Ovary (tissue), 9 donors: ENCODE data around the gene MESD. TPM values are rescaled to one million over a fixed set of nuclear protein-coding genes. Genes with fewer than 3 reads are reported as not detected.

Experiments used
- DNase-seq, 5 donors: peaks; one replicate each; pipeline ENCODE4 v3.0.0-alpha.2; 2019 to 2020
- H3K27ac ChIP-seq, 2 donors: fragments of 200-600 bp; one replicate each; pipeline versions ENCODE4 v1.5.1 to v1.8.0; 2019 to 2022
- H3K27me3 ChIP-seq: fragments of 200-600 bp; one replicate; pipeline ENCODE4 v1.8.0; 2022
- H3K36me3 ChIP-seq: fragments of 200-600 bp; sonication (generic); one replicate; pipeline ENCODE4 v1.5.1; 2019
- H3K4me1 ChIP-seq: one replicate; pipeline ENCODE4 v1.8.1; 2013; ENCODE audit warnings: mild to moderate bottlenecking, moderate library complexity; ENCODE audit not compliant: insufficient read depth
- H3K4me3 ChIP-seq: fragments of 200-600 bp; sonication (generic); one replicate; pipeline ENCODE4 v1.5.1; 2017
- H3K9me3 ChIP-seq, 2 donors: fragments of 200-600 bp in 1 of 2; sonication (generic) in 1 of 2; one replicate each; pipeline versions ENCODE4 v1.5.1 to v1.8.1; 2013 to 2019; ENCODE audit warnings: mild to moderate bottlenecking in 1 of 2, moderate library complexity in 1 of 2
- CTCF ChIP-seq, 3 donors: fragments of 450-650 bp in 2 of 3; fragments of 200-600 bp in 1 of 3; IDR thresholded peaks; one replicate each; pipeline versions ENCODE4 v1.5.1 to v1.8.0; 2016 to 2022; ENCODE audit warnings: antibody characterized with exemption in 3 of 3, mild to moderate bottlenecking in 1 of 3
- EP300 ChIP-seq: sonication (generic); formaldehyde crosslinking; IDR thresholded peaks from one replicate; pipeline ENCODE4 v1.6.1; 2017; ENCODE audit warnings: antibody characterized with exemption
- POLR2A ChIP-seq: fragments of 450-650 bp; IDR thresholded peaks from one replicate; pipeline ENCODE4 v1.6.1; 2017; ENCODE audit warnings: antibody characterized with exemption, mild to moderate bottlenecking, moderate library complexity
- WGBS, 3 donors: extraction: QIAGEN DNeasy Blood & Tissue Kit in 1 of 3; methylation state at CpG; one replicate each; pipeline versions ENCODE4 v1.1.5 to v1.1.7; 2013 to 2017; 5-methylcytosine and 5-hydroxymethylcytosine counted together
- intact Hi-C, 4 donors: fragments of 100-400 bp; cut with DNase I; formaldehyde crosslinking; loops; one replicate each; pipeline versions ENCODE4 v1.11.0 to v1.15.1; 2022 to 2023
- polyA plus RNA-seq, 2 donors: library from polyadenylated mRNA; stranded (reverse); fragments of 200-250 nt in 1 of 2; fragments of 350-450 nt in 1 of 2; fragmentation: Illumina TruSeq in 1 of 2; extraction: RNeasy Lipid Tissue Mini Kit (QIAGEN cat#74804) in 1 of 2; gene quantifications; one replicate each; pipeline ENCODE4 v1.2.3, GENCODE V29; 2013 to 2014
- total RNA-seq, 7 donors: library from RNA; depleted of rRNA in 2 of 7; stranded (reverse); fragments of >200 nt in 2 of 7; fragmentation: NEBNext Ultra II Directional in 3 of 7; extraction: Animal tissue kit (Norgen Biotek cat#: 25700) in 3 of 7; gene quantifications; one replicate each; pipeline versions ENCODE4 v1.1.0 to v1.2.4, GENCODE V29; 2016 to 2023
- donor health status: DM: no; HTN: no; CAD: no; lungs with moderate emphysema.
- donor health status: DM: no; HTN: no; CAD: no.
- donor health status: Bipolar disorder and iron deficiency.
- donor health status: DM: yes; HTN: yes; CAD: no.
- donor health status: DM: no; HTN: no; CAD: no.
- donor health status: DM: yes; HTN: yes; CAD: no.

Gene MESD
- total and polyA plus RNA-seq, 9 donors, result 18.0 to 34.8 (median 29.3) TPM

- Histone ChIP-seq H3K27me3 (no peaks in the 10 kb centered on the region), H3K9me3 (no peaks in the 10 kb centered on the region), H3K4me1 (peaks cover 7% of the 10 kb centered on the region), H3K27ac (peak overlapping the region in 1 of 2 donors; percentile 68), H3K4me3 (no peak overlapping the region), H3K36me3 (no peaks in the 10 kb centered on the region)
- 91 to 93% (median 92%) methylated on average over 20 of the region's 20 CpGs for WGBS, 3 donors
- TF ChIP-seq CTCF (IDR thresholded peaks at IDR 0.05) (no peak), EP300 (no peak), POLR2A (no peak)
- intact Hi-C loops, result no loop called here
- DNase-seq, result peak in 1 of 5 donors; percentile 30
Observed at GRCh38 chr15:80931721-80932512, 57.7 kb downstream of the MESD start.

GRCh38 chr15:80931191-80931590, 58.4 kb downstream of the MESD start:
- Histone ChIP-seq H3K27ac (no peak overlapping the region), H3K4me3 (no peak overlapping the region), H3K4me1 (peaks cover 7% of the 10 kb centered on the region), H3K36me3 (no peaks in the 10 kb centered on the region), H3K27me3 (no peaks in the 10 kb centered on the region), H3K9me3 (no peaks in the 10 kb centered on the region)
- TF ChIP-seq EP300, result no peak
- TF ChIP-seq POLR2A, result no peak
- no peak for TF ChIP-seq CTCF (IDR thresholded peaks at IDR 0.05)
- intact Hi-C loops, result no loop called here
- 82 to 91% (median 84%) methylated on average over 2 of the region's 2 CpGs for WGBS, 3 donors
- no peak for DNase-seq

- Histone ChIP-seq H3K4me3 (no peak overlapping the region), H3K27me3 (no peaks in the 10 kb centered on the region), H3K9me3 (no peaks in the 10 kb centered on the region), H3K27ac (no peak overlapping the region), H3K36me3 (no peaks in the 10 kb centered on the region), H3K4me1 (peaks cover 12% of the 10 kb centered on the region)
- WGBS, 3 donors, result 80 to 84% (median 81%) methylated on average over 4 of the region's 4 CpGs
- TF ChIP-seq CTCF (IDR thresholded peaks at IDR 0.05), result no peak
- no peak for TF ChIP-seq EP300
- TF ChIP-seq POLR2A, result no peak
- no peak for DNase-seq
- intact Hi-C loops, result no loop called here
Observed at GRCh38 chr15:80929689-80930088, 59.9 kb downstream of the MESD start.

- intact Hi-C loops, result no loop called here
- TF ChIP-seq EP300 (no peak), POLR2A (no peak)
- no peaks in the 10 kb centered on the region for H3K27me3 ChIP-seq
- no peaks in the 10 kb centered on the region for H3K9me3 ChIP-seq
- no peaks in the 10 kb centered on the region for H3K36me3 ChIP-seq
- no peak overlapping the region for H3K4me3 ChIP-seq
- no peak for DNase-seq
- WGBS, 3 donors, result 94 to 98% (median 97%) methylated on average over 4 of the region's 4 CpGs
- peaks cover 12% of the 10 kb centered on the region for H3K4me1 ChIP-seq
- H3K27ac ChIP-seq, result no peak overlapping the region
Observed at GRCh38 chr15:80929225-80929624, 60.4 kb downstream of the MESD start.

GRCh38 chr15:80926126-80926525, 63.5 kb downstream of the MESD start:
- H3K9me3 ChIP-seq, result no peaks in the 10 kb centered on the region
- no peak for DNase-seq
- TF ChIP-seq EP300, result no peak
- no peak for TF ChIP-seq CTCF (IDR thresholded peaks at IDR 0.05)
- no peak for TF ChIP-seq POLR2A
- no peaks in the 10 kb centered on the region for H3K27me3 ChIP-seq
- peak overlapping the region in 1 of 2 donors; percentile 38 for H3K27ac ChIP-seq
- 68 to 82% (median 82%) methylated on average over 3 of the region's 3 CpGs for WGBS, 3 donors
- H3K4me3 ChIP-seq, result no peak overlapping the region
- intact Hi-C loops, result no loop called here
- H3K4me1 ChIP-seq, result peaks cover 5% of the 10 kb centered on the region
- H3K36me3 ChIP-seq, result no peaks in the 10 kb centered on the region
